Measurements from ENCODE around the gene SDF4.

DNA sequence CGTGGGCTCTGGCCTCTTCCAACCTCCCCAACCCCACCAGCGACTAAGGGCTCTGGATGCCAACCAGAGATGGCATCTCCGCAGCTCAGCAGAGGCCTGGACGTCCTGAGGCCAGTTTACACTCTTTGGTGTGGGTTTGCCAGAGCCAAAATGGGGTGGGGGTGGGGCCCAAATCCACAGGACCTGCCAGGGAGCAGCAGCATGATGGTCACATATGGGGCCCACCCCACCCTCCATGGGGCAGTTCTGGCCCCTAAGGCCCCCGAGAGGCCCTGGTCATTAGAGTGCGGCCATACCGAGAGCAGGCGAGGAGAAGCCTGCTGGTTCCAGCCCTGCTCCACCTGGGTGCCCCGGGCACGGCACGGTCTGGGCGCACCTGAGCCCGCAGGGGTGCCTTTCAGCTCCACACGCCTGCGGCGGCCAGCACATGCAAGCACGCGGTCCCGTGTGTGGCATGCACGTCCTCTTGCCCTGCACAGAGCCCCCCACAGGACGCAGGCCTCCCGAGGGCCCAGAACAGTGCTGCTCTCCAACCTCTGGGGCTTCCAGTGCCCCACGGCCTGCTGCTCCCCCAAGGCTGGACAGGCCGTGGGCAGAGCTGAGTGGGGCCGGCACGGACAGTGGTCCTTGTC lies 9.9 kb upstream of the SDF4 start:
- no peak for TF ChIP-seq POLR2A (IDR thresholded peaks at IDR 0.05)
- TF ChIP-seq CTCF (IDR thresholded peaks at IDR 0.05): no peak
